Stomach (tissue), 9 donors: ENCODE measurements around the gene BCAN. TPM values are rescaled to one million over a fixed set of nuclear protein-coding genes. Genes with fewer than 3 reads are reported as not detected.

Experiments used
- DNase-seq, 2 donors: peaks; one replicate each; pipeline versions ENCODE4 v3.0.0 to v3.0.0-alpha.2; 2013 to 2019
- H3K27ac ChIP-seq, 5 donors: fragments of 200-600 bp in 4 of 5; sonication (generic) in 4 of 5; one replicate each; pipeline ENCODE4 v1.5.1; 2013 to 2019; ENCODE audit warnings: mild to moderate bottlenecking in 1 of 5, moderate library complexity in 1 of 5
- H3K27me3 ChIP-seq, 3 donors: fragments of 200-600 bp; sonication (generic); one replicate each; pipeline ENCODE4 v1.5.1; 2017 to 2019; ENCODE audit warnings: mixed run types in 1 of 3
- H3K36me3 ChIP-seq, 4 donors: fragments of 200-600 bp; sonication (generic); 1 replicate in 3 of 4; 2 replicates in 1 of 4; pipeline ENCODE4 v1.5.1; 2016 to 2019
- H3K4me1 ChIP-seq, 4 donors: fragments of 200-600 bp; sonication (generic); one replicate each; pipeline ENCODE4 v1.5.1; 2016 to 2019
- H3K4me3 ChIP-seq, 4 donors: fragments of 200-600 bp; sonication (generic) in 3 of 4; one replicate each; pipeline ENCODE4 v1.5.1; 2016 to 2019; ENCODE audit warnings: mild to moderate bottlenecking in 1 of 4
- H3K9me3 ChIP-seq, 4 donors: fragments of 200-600 bp; sonication (generic); one replicate each; pipeline ENCODE4 v1.5.1; 2016 to 2019
- CTCF ChIP-seq, 7 experiments: fragments of 450-650 bp in 4 of 7; fragments of 200-600 bp in 3 of 7; sonication (generic) in 3 of 7; IDR thresholded peaks; one replicate each; pipeline ENCODE4 v1.5.1; 2016 to 2019; ENCODE audit warnings: antibody characterized with exemption in 7 of 7, control low read depth in 2 of 7, mild to moderate bottlenecking in 1 of 7
- EP300 ChIP-seq: sonication (generic); formaldehyde crosslinking; IDR thresholded peaks from one replicate; pipeline ENCODE4 v1.6.1; 2017; ENCODE audit warnings: antibody characterized with exemption
- POLR2A ChIP-seq, 4 donors: fragments of 450-650 bp; IDR thresholded peaks; one replicate each; pipeline ENCODE4 v1.6.1; 2016; ENCODE audit warnings: antibody characterized with exemption in 4 of 4, control low read depth in 2 of 4, mild to moderate bottlenecking in 1 of 4, moderate library complexity in 1 of 4
- POLR2AphosphoS5 ChIP-seq, 3 donors: sonication (generic); formaldehyde crosslinking; IDR thresholded peaks; one replicate each; pipeline ENCODE4 v1.6.1; 2016; ENCODE audit warnings: antibody characterized with exemption in 3 of 3
- WGBS, 5 donors: extraction: QIAGEN DNeasy Blood & Tissue Kit in 3 of 5; methylation state at CpG; one replicate each; pipeline versions ENCODE4 v1.1.5 to v1.1.7; 2013 to 2018; 5-methylcytosine and 5-hydroxymethylcytosine counted together
- intact Hi-C: fragments of 100-400 bp; cut with DNase I; formaldehyde crosslinking; loops from one replicate; pipeline ENCODE4 v1.15.1; 2023; ENCODE audit warnings: low total_unique reads
- polyA plus RNA-seq, 3 donors: library from polyadenylated mRNA; stranded (reverse); fragments of 200-250 nt; gene quantifications; one replicate each; pipeline ENCODE4 v1.2.3, GENCODE V29; 2013
- total RNA-seq, 5 donors: library from RNA; depleted of rRNA; stranded (reverse); fragments of >200 nt; gene quantifications; one replicate each; pipeline versions ENCODE4 v1.1.0 to v1.2.3, GENCODE V29; 2014 to 2016
- donor health status: healthy with polysubstance abuse.
- donor health status: Bipolar disorder and iron deficiency.
- donor health status: healthy.

BCAN gene
- total and polyA plus RNA-seq, 8 donors, result 0.05 to 39.7 (median 5.7) TPM; not detected in 5

- Histone ChIP-seq H3K4me3 (peak overlapping the region in 1 of 4 donors; percentile 56), H3K27ac (peak overlapping the region in 1 of 5 donors; percentile 83), H3K36me3 (no peaks in the 10 kb centered on the region), H3K4me1 (peaks cover 26 to 46% (median 40%) of the 10 kb centered on the region in 4 donors), H3K27me3 (peaks cover 0 to 78% (median 23%) of the 10 kb centered on the region in 3 donors), H3K9me3 (no peaks in the 10 kb centered on the region)
- TF ChIP-seq EP300 (no peak), POLR2A (IDR thresholded peaks at IDR 0.05) (no peak), POLR2AphosphoS5 (IDR thresholded peaks at IDR 0.05) (no peak), CTCF (IDR thresholded peaks at IDR 0.05) (no peak)
- intact Hi-C loops, result no loop called here
- no peak for DNase-seq
- 61 to 74% (median 71%) methylated on average over 10 of the region's 10 CpGs for WGBS, 5 donors
Measured at GRCh38 chr1:156704166-156704711, 62.3 kb downstream of the BCAN start.

- H3K4me1 ChIP-seq, result peaks cover 26 to 53% (median 46%) of the 10 kb centered on the region in 4 donors
- intact Hi-C loops, result no loop called here
- DNase-seq, result peak; percentile 58 to 80
- WGBS, 5 donors, result 1 to 6% (median 2%) methylated on average over 22 to 29 of the region's 29 CpGs
- peaks cover 0 to 71% (median 23%) of the 10 kb centered on the region in 3 donors for H3K27me3 ChIP-seq
- no peaks in the 10 kb centered on the region for H3K9me3 ChIP-seq
- H3K4me3 ChIP-seq, result peak overlapping the region; percentile 40 to 56 (median 44)
- TF ChIP-seq POLR2AphosphoS5 (IDR thresholded peaks at IDR 0.05), result peak in 1 of 3 donors; percentile 26
- TF ChIP-seq EP300, result no peak
- H3K27ac ChIP-seq, result peak overlapping the region in 1 of 5 donors; percentile 83
- H3K36me3 ChIP-seq, result no peaks in the 10 kb centered on the region
Measured at GRCh38 chr1:156704930-156705320, 63.0 kb downstream of the BCAN start.

- Histone ChIP-seq H3K36me3 (no peaks in the 10 kb centered on the region), H3K4me1 (peaks cover 26 to 58% (median 51%) of the 10 kb centered on the region in 4 donors), H3K9me3 (no peaks in the 10 kb centered on the region), H3K27me3 (peaks cover 0 to 68% (median 23%) of the 10 kb centered on the region in 3 donors), H3K27ac (peak within 1 kb of the TSS in 4 of 5 donors; percentile 32 to 83 (median 50)), H3K4me3 (peak within 1 kb of the TSS; percentile 40 to 56 (median 44))
- WGBS, 5 donors, result 1 to 4% (median 2%) methylated on average over 18 to 42 of the region's 42 CpGs
- intact Hi-C loops, result no loop called here
- DNase-seq, result peak in 1 of 2 donors; percentile 79
- TF ChIP-seq POLR2AphosphoS5 (IDR thresholded peaks at IDR 0.05), result no peak
- TF ChIP-seq POLR2A (IDR thresholded peaks at IDR 0.05), result no peak
- TF ChIP-seq EP300, result no peak
- TF ChIP-seq CTCF (IDR thresholded peaks at IDR 0.05), result no peak
Measured at GRCh38 chr1:156705321-156705917, 63.5 kb downstream of the BCAN start, which contains the start of gene CRABP2. CRABP2 (minus strand) TSS chr1:156705583; CDS start chr1:156705446, 137 bp downstream.

GRCh38 chr1:156705918-156706656, 64.2 kb downstream of the BCAN start:
- H3K4me1 ChIP-seq, result peaks cover 26 to 64% (median 56%) of the 10 kb centered on the region in 4 donors
- peak overlapping the region in 4 of 5 donors; percentile 32 to 83 (median 50) for H3K27ac ChIP-seq
- TF ChIP-seq CTCF (IDR thresholded peaks at IDR 0.05) (peak in 5 of 7 experiments; percentile 53 to 86 (median 68)), POLR2AphosphoS5 (IDR thresholded peaks at IDR 0.05) (no peak)
- H3K4me3 ChIP-seq, result peak overlapping the region; percentile 40 to 56 (median 44)
- no peaks in the 10 kb centered on the region for H3K36me3 ChIP-seq
- H3K9me3 ChIP-seq, result no peaks in the 10 kb centered on the region
- DNase-seq, result peak; percentile 68 to 91
- H3K27me3 ChIP-seq, result peaks cover 0 to 61% (median 23%) of the 10 kb centered on the region in 3 donors
- WGBS, 5 donors, result 1 to 4% (median 1%) methylated on average over 33 to 45 of the region's 45 CpGs
- intact Hi-C loops, result no loop called here
